GM18861 (cell line): ENCODE data around the gene IFNL3.
"Not testable (repeated sequence)": the region's sequence is repeated elsewhere in the genome, so short reads cannot be mapped to it uniquely, and the experiment has no call there.

Experiments used
- ATAC-seq: cut with Tn5 transposase; IDR thresholded peaks from one replicate; pipeline ENCODE4 v1.9.1; 2021; ENCODE audit not compliant: unreplicated experiment

The IFNL3 gene

GRCh38 chr19:39244410-39245100, at the start of gene IFNL3:
IFNL3 (minus strand) TSS chr19:39245006; CDS start chr19:39244967, 39 bp downstream.
- not testable (repeated sequence) for ATAC-seq

GRCh38 chr19:39293394-39293793, 48.6 kb upstream of the IFNL3 start:
- no peak for ATAC-seq

GRCh38 chr19:39284032-39284431, 39.2 kb upstream of the IFNL3 start:
- no peak for ATAC-seq

GRCh38 chr19:39282021-39282420, 37.2 kb upstream of the IFNL3 start:
- ATAC-seq = no peak

GRCh38 chr19:39277598-39277997, 32.8 kb upstream of the IFNL3 start:
- ATAC-seq = no peak

- ATAC-seq = no peak
Measured at GRCh38 chr19:39276740-39277139, 31.9 kb upstream of the IFNL3 start.

GRCh38 chr19:39275578-39275977, 30.8 kb upstream of the IFNL3 start:
- no peak for ATAC-seq

GRCh38 chr19:39273859-39274258, 29.1 kb upstream of the IFNL3 start:
- ATAC-seq = not testable (repeated sequence)

- no peak for ATAC-seq
Measured at GRCh38 chr19:39270036-39270871, 25.4 kb upstream of the IFNL3 start.

- not testable (repeated sequence) for ATAC-seq
Measured at GRCh38 chr19:39269369-39269768, 24.6 kb upstream of the IFNL3 start.

GRCh38 chr19:39268531-39269223, 23.9 kb upstream of the IFNL3 start:
- ATAC-seq = not testable (repeated sequence)

- not testable (repeated sequence) for ATAC-seq
Measured at GRCh38 chr19:39268085-39268484, 23.3 kb upstream of the IFNL3 start, which contains the start of gene IFNL2. IFNL2 (plus strand) TSS chr19:39268396; CDS start chr19:39268569, 173 bp downstream.

GRCh38 chr19:39265321-39265916, 20.6 kb upstream of the IFNL3 start:
- no peak for ATAC-seq

- no peak for ATAC-seq
Measured at GRCh38 chr19:39264306-39265290, 19.8 kb upstream of the IFNL3 start.

GRCh38 chr19:39263912-39264305, 19.1 kb upstream of the IFNL3 start:
- ATAC-seq = no peak

GRCh38 chr19:39262496-39262895, 17.7 kb upstream of the IFNL3 start:
- no peak for ATAC-seq

- no peak for ATAC-seq
Measured at GRCh38 chr19:39261704-39262103, 16.9 kb upstream of the IFNL3 start.

- ATAC-seq = no peak
Measured at GRCh38 chr19:39257227-39257626, 12.4 kb upstream of the IFNL3 start.

- no peak for ATAC-seq
Measured at GRCh38 chr19:39254531-39255345, 9.9 kb upstream of the IFNL3 start.
